Motor neuron (in vitro differentiated cells): ENCODE data around the gene FAM120AOS. TPM values are rescaled to one million over a fixed set of nuclear protein-coding genes. Genes with fewer than 3 reads are reported as not detected.
"Not testable (repeated sequence)": the region's sequence is repeated elsewhere in the genome, so short reads cannot be mapped to it uniquely, and the experiment has no call there.

Experiments used
- ATAC-seq, 8 experiments: fragments of 200-7000 bp; cut with Tn5 transposase; replicated peaks in 6 of 8; 2 replicates each; pipeline ENCODE4 v1.8.0; 2021; ENCODE audit warnings: mild to moderate bottlenecking in 8 of 8, moderate library complexity in 8 of 8
- H3K27ac ChIP-seq, 2 donors: fragments of 250-450 bp; sonication (Bioruptor Pico); 2 replicates each; pipeline ENCODE4 v1.9.0; 2021; ENCODE audit warnings: antibody characterized with exemption in 2 of 2, mild to moderate bottlenecking in 2 of 2, moderate library complexity in 1 of 2
- H3K4me1 ChIP-seq, 2 donors: fragments of 250-450 bp; sonication (Bioruptor Pico); replicated peaks in 1 of 2; 2 replicates each; pipeline ENCODE4 v1.6.1; 2021; ENCODE audit warnings: antibody characterized with exemption in 2 of 2, mild to moderate bottlenecking in 2 of 2, moderate library complexity in 1 of 2
- H3K4me3 ChIP-seq, 5 donors: fragments of 250-450 bp; sonication (Bioruptor Pico); 2 replicates each; pipeline ENCODE4 v1.9.0; 2021; ENCODE audit warnings: antibody characterized with exemption in 5 of 5, mild to moderate bottlenecking in 5 of 5, moderate library complexity in 4 of 5
- WGBS, 10 experiments: fragments of 450-650 bp; shearing (Covaris generic); methylation state at CpG; one replicate each; pipeline ENCODE4 v1.0.0; 2022; 5-methylcytosine and 5-hydroxymethylcytosine counted together
- in situ Hi-C, 9 experiments: fragments of 400-800 bp; cut with MboI; loops; one replicate each; pipeline ENCODE4 v1.15.0; 2021; ENCODE audit warnings: low sequenced_read_pairs in 9 of 9, low pct_unique_long_range_greater_than_20kb in 2 of 9; ENCODE audit not compliant: unreplicated experiment in 9 of 9
- total RNA-seq, 8 experiments: library from RNA; unstranded; fragments of 300-600 nt; gene quantifications; 2 replicates each; pipeline versions ENCODE4 v1.2.3 to v1.2.4, GENCODE V29; 2022

FAM120AOS gene
- total RNA-seq, 8 experiments from 2014 or later, result 22.5 to 44.4 (median 24.9) TPM

- in situ Hi-C loops, result loop anchor here in 1 of 9 experiments (25.0 kb wide), 1 partner anchor 265 kb away; the partner anchor contains the start of gene WNK2
- peak overlapping the region; percentile 69 to 97 (median 80) for H3K4me3 ChIP-seq
- peaks cover 12 to 24% of the 10 kb centered on the region in 2 donors for H3K4me1 ChIP-seq
- H3K27ac ChIP-seq, result peak overlapping the region; percentile 96 to 98
- 0 to 3% (median 2%) methylated on average over 7 to 19 of the region's 92 CpGs; no CpG with 5 or more reads in 5 of the 10 experiments for WGBS, 10 experiments
- peak; percentile 11 to 52 (median 42) for ATAC-seq
Observed at GRCh38 chr9:93451849-93452709, 1.3 kb downstream of the FAM120AOS start.

- Histone ChIP-seq H3K4me3 (peak within 1 kb of the TSS; percentile 69 to 97 (median 80)), H3K27ac (peak within 1 kb of the TSS; percentile 96 to 98), H3K4me1 (peaks cover 12 to 24% of the 10 kb centered on the region in 2 donors)
- ATAC-seq, result peak; percentile 66 to 83 (median 69)
- 0 to 6% (median 1%) methylated on average over 3 to 37 of the region's 100 CpGs; no CpG with 5 or more reads in 5 of the 10 experiments for WGBS, 10 experiments
- in situ Hi-C loops, result loop anchor here in 1 of 9 experiments (25.0 kb wide), 1 partner anchor 264 kb away; the partner anchor contains the start of gene WNK2
Observed at GRCh38 chr9:93450945-93451815, 2.2 kb downstream of the FAM120AOS start, which contains the start of gene FAM120A. FAM120A (plus strand) TSS chr9:93451685; CDS start chr9:93451916, 231 bp downstream.

GRCh38 chr9:93447655-93448054, 5.7 kb downstream of the FAM120AOS start:
- H3K4me3 ChIP-seq, result no peak overlapping the region
- peaks cover 8 to 15% of the 10 kb centered on the region in 2 donors for H3K4me1 ChIP-seq
- in situ Hi-C loops, result loop anchor here in 1 of 9 experiments (25.0 kb wide), 1 partner anchor 285 kb away; no protein-coding TSS in a partner anchor
- no peak for ATAC-seq
- WGBS, 10 experiments, result 67 to 100% (median 100%) methylated on average over 1 to 4 of the region's 4 CpGs; no CpG with 5 or more reads in 3 of the 10 experiments
- H3K27ac ChIP-seq, result no peak overlapping the region

GRCh38 chr9:93446073-93446472, 7.3 kb downstream of the FAM120AOS start:
- 40 to 100% (median 83%) methylated on average over 1 to 3 of the region's 3 CpGs; no CpG with 5 or more reads in 1 of the 10 experiments for WGBS, 10 experiments
- Histone ChIP-seq H3K4me3 (no peak overlapping the region), H3K27ac (no peak overlapping the region), H3K4me1 (peaks cover 8 to 15% of the 10 kb centered on the region in 2 donors)
- in situ Hi-C loops, result loop anchor here in 1 of 9 experiments (25.0 kb wide), 1 partner anchor 284 kb away; no protein-coding TSS in a partner anchor
- ATAC-seq, result no peak

GRCh38 chr9:93440896-93441580, 12.3 kb downstream of the FAM120AOS start:
- in situ Hi-C loops, result loop anchor here in 1 of 9 experiments (25.0 kb wide), 1 partner anchor 279 kb away; no protein-coding TSS in a partner anchor
- 50 to 100% (median 94%) methylated on average over 2 to 8 of the region's 8 CpGs; no CpG with 5 or more reads in 3 of the 10 experiments for WGBS, 10 experiments
- no peak overlapping the region for H3K27ac ChIP-seq
- H3K4me1 ChIP-seq, result peaks cover 6 to 13% of the 10 kb centered on the region in 2 donors
- H3K4me3 ChIP-seq, result no peak overlapping the region
- no peak for ATAC-seq

- 76 to 100% (median 94%) methylated on average over 1 to 6 of the region's 6 CpGs; no CpG with 5 or more reads in 1 of the 10 experiments for WGBS, 10 experiments
- H3K4me3 ChIP-seq, ATAC-seq, H3K27ac ChIP-seq: not testable (repeated sequence)
- H3K4me1 ChIP-seq, result peaks cover 6 to 13% of the 10 kb centered on the region in 2 donors
- in situ Hi-C loops, result loop anchor here in 1 of 9 experiments (25.0 kb wide), 1 partner anchor 277 kb away; no protein-coding TSS in a partner anchor
Observed at GRCh38 chr9:93439301-93439700, 14.1 kb downstream of the FAM120AOS start.

- peak in 2 of 8 experiments; percentile 25 to 28 for ATAC-seq
- H3K4me3 ChIP-seq, result no peak overlapping the region
- WGBS, 10 experiments, result 0 to 50% (median 13%) methylated on average over 1 to 2 of the region's 2 CpGs; no CpG with 5 or more reads in 2 of the 10 experiments
- peaks cover 6 to 13% of the 10 kb centered on the region in 2 donors for H3K4me1 ChIP-seq
- in situ Hi-C loops, result loop anchor here in 1 of 9 experiments (25.0 kb wide), 1 partner anchor 276 kb away; no protein-coding TSS in a partner anchor
- no peak overlapping the region for H3K27ac ChIP-seq
Observed at GRCh38 chr9:93437996-93438395, 15.4 kb downstream of the FAM120AOS start.

- WGBS, 10 experiments, result 29 to 100% (median 90%) methylated on average over 2 to 3 of the region's 7 CpGs; no CpG with 5 or more reads in 3 of the 10 experiments
- no peak for ATAC-seq
- no peak overlapping the region for H3K4me3 ChIP-seq
- peaks cover 6 to 13% of the 10 kb centered on the region in 2 donors for H3K4me1 ChIP-seq
- H3K27ac ChIP-seq, result no peak overlapping the region
- in situ Hi-C loops, result loop anchor here in 1 of 9 experiments (25.0 kb wide), 1 partner anchor 275 kb away; no protein-coding TSS in a partner anchor
Observed at GRCh38 chr9:93436655-93437407, 16.6 kb downstream of the FAM120AOS start.

GRCh38 chr9:93436218-93436617, 17.2 kb downstream of the FAM120AOS start:
- 47 to 100% (median 90%) methylated on average over 1 to 6 of the region's 6 CpGs; no CpG with 5 or more reads in 1 of the 10 experiments for WGBS, 10 experiments
- in situ Hi-C loops, result loop anchor here in 1 of 9 experiments (25.0 kb wide), 1 partner anchor 274 kb away; no protein-coding TSS in a partner anchor
- H3K4me1 ChIP-seq, result peaks cover 6 to 13% of the 10 kb centered on the region in 2 donors
- ATAC-seq, result no peak
- no peak overlapping the region for H3K27ac ChIP-seq
- H3K4me3 ChIP-seq, result no peak overlapping the region

GRCh38 chr9:93435386-93435785, 18.0 kb downstream of the FAM120AOS start:
- 57 to 100% (median 80%) methylated on average over 1 to 3 of the region's 8 CpGs; no CpG with 5 or more reads in 3 of the 10 experiments for WGBS, 10 experiments
- Histone ChIP-seq H3K4me1 (peaks cover 6 to 13% of the 10 kb centered on the region in 2 donors), H3K27ac (no peak overlapping the region), H3K4me3 (no peak overlapping the region)
- ATAC-seq, result no peak
- in situ Hi-C loops, result loop anchor here in 1 of 9 experiments (25.0 kb wide), 1 partner anchor 273 kb away; no protein-coding TSS in a partner anchor

- Histone ChIP-seq H3K27ac (no peak overlapping the region), H3K4me3 (no peak overlapping the region), H3K4me1 (peaks cover 6 to 13% of the 10 kb centered on the region in 2 donors)
- in situ Hi-C loops, result loop anchor here in 1 of 9 experiments (25.0 kb wide), 1 partner anchor 272 kb away; no protein-coding TSS in a partner anchor
- 78 to 100% (median 100%) methylated on average over 1 to 2 of the region's 3 CpGs for WGBS, 10 experiments
- ATAC-seq, result no peak
Observed at GRCh38 chr9:93434056-93434455, 19.3 kb downstream of the FAM120AOS start.
